Ishikawa (cell line): Measurements from ENCODE around the gene PRRC2B.

ENCODE experiments used
- CEBPB ChIP-seq: IDR thresholded peaks from 2 replicates; pipeline ENCODE4 v1.6.1; 2012
- CREB1 ChIP-seq: IDR thresholded peaks from 2 replicates; pipeline ENCODE4 v1.6.1; 2012; ENCODE audit warnings: low read depth
- EGR1 ChIP-seq: IDR thresholded peaks from 2 replicates; pipeline ENCODE4 v1.6.1; 2012
- EP300 ChIP-seq: IDR thresholded peaks from 2 replicates; pipeline ENCODE4 v1.6.1; 2012; ENCODE audit warnings: borderline replicate concordance
- MAX ChIP-seq: IDR thresholded peaks from 2 replicates; pipeline ENCODE4 v1.6.1; 2012
- NFIC ChIP-seq: IDR thresholded peaks from 2 replicates; pipeline ENCODE4 v1.6.1; 2012
- RAD21 ChIP-seq: IDR thresholded peaks from 2 replicates; pipeline ENCODE4 v1.6.1; 2012; ENCODE audit warnings: low read depth
- REST ChIP-seq: IDR thresholded peaks from 2 replicates; pipeline ENCODE4 v1.6.1; 2012; ENCODE audit warnings: low read depth, mild to moderate bottlenecking
- TAF1 ChIP-seq: IDR thresholded peaks from 2 replicates; pipeline ENCODE4 v1.6.1; 2012; ENCODE audit warnings: low read depth, mild to moderate bottlenecking
- TCF12 ChIP-seq: IDR thresholded peaks from 2 replicates; pipeline ENCODE4 v1.6.1; 2012; ENCODE audit warnings: low read depth
- TEAD4 ChIP-seq: IDR thresholded peaks from 2 replicates; pipeline ENCODE4 v1.6.1; 2012
- USF1 ChIP-seq: IDR thresholded peaks from 2 replicates; pipeline ENCODE4 v1.6.1; 2012
- YY1 ChIP-seq: IDR thresholded peaks from 2 replicates; pipeline ENCODE4 v1.6.1; 2012; ENCODE audit warnings: low read depth
- ZBTB7A ChIP-seq: IDR thresholded peaks from 2 replicates; pipeline ENCODE4 v1.6.1; 2012; ENCODE audit warnings: low read depth

Gene PRRC2B

GRCh38 chr9:131391020-131391419 lies 2.9 kb upstream of the PRRC2B start:
- TF ChIP-seq ZBTB7A (no peak), EP300 (no peak), EGR1 (no peak), CREB1 (no peak), TEAD4 (no peak), CEBPB (no peak), NFIC (no peak), REST (no peak), USF1 (no peak), YY1 (no peak)

GRCh38 chr9:131391504-131391903 lies 2.4 kb upstream of the PRRC2B start:
- no peak for TF ChIP-seq ZBTB7A
- TF ChIP-seq NFIC = no peak
- TF ChIP-seq TAF1 = no peak

GRCh38 chr9:131394464-131395156 lies 724 bp downstream of the PRRC2B start:
- TF ChIP-seq TAF1 (peak; percentile 41; the same call in 1 of the 2 replicates), RAD21 (no peak)

- no peak for TF ChIP-seq ZBTB7A
- TF ChIP-seq TAF1 = no peak
- no peak for TF ChIP-seq TEAD4
- TF ChIP-seq TCF12 = no peak
Measured at GRCh38 chr9:131395157-131396098, 1.5 kb downstream of the PRRC2B start.

GRCh38 chr9:131396626-131397025 lies 2.7 kb downstream of the PRRC2B start:
- TF ChIP-seq NFIC (no peak), TEAD4 (no peak), EGR1 (no peak), YY1 (no peak), MAX (no peak), CREB1 (no peak)

- TF ChIP-seq TAF1 = no peak
- no peak for TF ChIP-seq ZBTB7A
- no peak for TF ChIP-seq CREB1
- TF ChIP-seq USF1 = no peak
- no peak for TF ChIP-seq NFIC
- no peak for TF ChIP-seq EP300
- TF ChIP-seq MAX = no peak
- no peak for TF ChIP-seq REST
- TF ChIP-seq TCF12 = no peak
- TF ChIP-seq EGR1 = peak; percentile 47
- no peak for TF ChIP-seq YY1
- TF ChIP-seq TEAD4 = peak; percentile 80
- TF ChIP-seq CEBPB = no peak
Measured at GRCh38 chr9:131397100-131397790, 3.4 kb downstream of the PRRC2B start.
